Adrenal gland (tissue), 12 donors: Measurements from ENCODE around the gene LAPTM4A. TPM values are rescaled to one million over a fixed set of nuclear protein-coding genes. Genes with fewer than 3 reads are reported as not detected.

ENCODE experiments used
- DNase-seq, 7 donors: peaks; one replicate each; pipeline ENCODE4 v3.0.0-alpha.2; 2019 to 2020
- H3K27ac ChIP-seq, 5 donors: fragments of 200-600 bp; sonication (generic) in 4 of 5; 1 replicate in 3 of 5; 2 replicates in 2 of 5; pipeline versions ENCODE4 v1.5.1 to v1.8.0; 2016 to 2020; ENCODE audit warnings: mild to moderate bottlenecking in 1 of 5
- H3K27me3 ChIP-seq: fragments of 200-600 bp; 2 replicates; pipeline ENCODE4 v1.8.0; 2021
- H3K36me3 ChIP-seq, 2 donors: fragments of 200-600 bp; replicated peaks in 1 of 2; 1 replicate in 1 of 2; 2 replicates in 1 of 2; pipeline versions ENCODE4 v1.5.1 to v1.8.0; 2018 to 2022
- H3K4me1 ChIP-seq, 2 donors: fragments of 200-600 bp; replicated peaks in 1 of 2; 1 replicate in 1 of 2; 2 replicates in 1 of 2; pipeline versions ENCODE4 v1.5.1 to v1.8.0; 2018 to 2021
- H3K4me3 ChIP-seq, 4 donors: fragments of 200-600 bp; sonication (generic) in 3 of 4; one replicate each; pipeline ENCODE4 v1.5.1; 2016 to 2018
- H3K9me3 ChIP-seq, 3 donors: fragments of 200-600 bp; sonication (generic) in 1 of 3; replicated peaks in 1 of 3; 1 replicate in 2 of 3; 2 replicates in 1 of 3; pipeline versions ENCODE4 v1.5.1 to v1.8.0; 2016 to 2021
- CTCF ChIP-seq, 6 experiments: fragments of 450-650 bp in 4 of 6; fragments of 200-600 bp in 2 of 6; sonication (generic) in 1 of 6; IDR thresholded peaks; 1 replicate in 5 of 6; 2 replicates in 1 of 6; pipeline versions ENCODE4 v1.5.1 to v1.8.0; 2016 to 2021; ENCODE audit warnings: antibody characterized with exemption in 6 of 6, mild to moderate bottlenecking in 2 of 6, moderate library complexity in 1 of 6
- POLR2A ChIP-seq, 2 donors: fragments of 450-650 bp; IDR thresholded peaks; one replicate each; pipeline ENCODE4 v1.6.1; 2017; ENCODE audit warnings: antibody characterized with exemption in 2 of 2, mild to moderate bottlenecking in 2 of 2, moderate library complexity in 1 of 2
- WGBS, 4 donors: extraction: QIAGEN DNeasy Blood & Tissue Kit in 2 of 4; methylation state at CpG; one replicate each; pipeline versions ENCODE4 v1.1.5 to v1.1.7; 2013 to 2017; 5-methylcytosine and 5-hydroxymethylcytosine counted together
- intact Hi-C, 2 donors: fragments of 100-400 bp; cut with DNase I; formaldehyde crosslinking; loops; one replicate each; pipeline versions ENCODE4 v1.14.1 to v1.15.0; 2022 to 2023
- polyA plus RNA-seq, 3 donors: library from polyadenylated mRNA; stranded (reverse); fragments of 200-250 nt in 2 of 3; fragments of 350-450 nt in 1 of 3; fragmentation: Illumina TruSeq in 1 of 3; extraction: RNeasy Lipid Tissue Mini Kit (QIAGEN cat#74804) in 1 of 3; gene quantifications; one replicate each; pipeline ENCODE4 v1.2.3, GENCODE V29; 2013 to 2014
- total RNA-seq, 9 donors: library from RNA; depleted of rRNA in 4 of 9; stranded (reverse); fragments of >200 nt in 4 of 9; fragments of 120-200 nt in 1 of 9; fragmentation: NEBNext Ultra II Directional in 1 of 9; extraction: Animal tissue kit (Norgen Biotek cat#: 25700) in 1 of 9; gene quantifications; one replicate each; pipeline versions ENCODE4 v1.1.0 to v1.2.4, GENCODE V29; 2013 to 2023
- donor health status: healthy with polysubstance abuse.
- donor health status: Bipolar disorder and iron deficiency.
- donor health status: DM: yes; HTN: yes; CAD: no.
- donor health status: DM: no; HTN: no; CAD: no.
- donor health status: DM: no; HTN: no; CAD: no.
- donor health status: DM: yes; HTN: yes; CAD: no.

LAPTM4A gene
- total and polyA plus RNA-seq, 12 donors, result 58.8 to 684 (median 229) TPM

DNA sequence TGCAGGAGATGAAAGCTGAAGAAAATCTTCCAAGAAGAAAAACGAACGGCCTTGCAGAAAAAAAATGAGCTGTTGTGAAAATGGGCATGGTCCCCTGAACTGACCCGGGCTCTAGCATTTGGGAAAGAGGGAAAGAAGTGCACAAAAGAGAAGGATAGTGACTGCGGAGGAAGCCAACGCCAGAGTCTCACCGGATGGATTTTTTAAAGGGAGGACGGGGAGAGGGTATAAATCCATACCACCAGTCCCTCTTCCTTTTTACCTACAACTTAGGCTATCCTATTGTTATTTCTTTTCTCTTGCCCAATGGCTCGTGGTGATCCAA lies 62.1 kb downstream of the LAPTM4A start:
- TF ChIP-seq CTCF (IDR thresholded peaks at IDR 0.05) (no peak), POLR2A (IDR thresholded peaks at IDR 0.05) (no peak)
- Histone ChIP-seq H3K4me1 (peaks cover 6 to 17% of the 10 kb centered on the region in 2 donors), H3K4me3 (peak overlapping the region in 3 of 4 donors; percentile 62 to 84 (median 75)), H3K36me3 (no peaks in the 10 kb centered on the region), H3K9me3 (no peaks in the 10 kb centered on the region), H3K27ac (peak overlapping the region in 3 of 5 donors; percentile 20 to 61 (median 29)), H3K27me3 (no peaks in the 10 kb centered on the region)
- DNase-seq, result no peak
- 3 to 7% (median 4%) methylated on average over 8 of the region's 8 CpGs for WGBS, 4 donors
- intact Hi-C loops, result no loop called here

GRCh38 chr2:19988600-19988999 lies 62.8 kb downstream of the LAPTM4A start:
- Histone ChIP-seq H3K4me3 (peak overlapping the region in 1 of 4 donors; percentile 75), H3K27me3 (no peaks in the 10 kb centered on the region), H3K27ac (no peak overlapping the region), H3K9me3 (no peaks in the 10 kb centered on the region), H3K36me3 (no peaks in the 10 kb centered on the region), H3K4me1 (peaks cover 6 to 17% of the 10 kb centered on the region in 2 donors)
- 49 to 69% (median 57%) methylated on average over 2 of the region's 2 CpGs for WGBS, 4 donors
- intact Hi-C loops, result no loop called here
- no peak for DNase-seq
- TF ChIP-seq POLR2A (IDR thresholded peaks at IDR 0.05) (no peak), CTCF (IDR thresholded peaks at IDR 0.05) (no peak)

DNA sequence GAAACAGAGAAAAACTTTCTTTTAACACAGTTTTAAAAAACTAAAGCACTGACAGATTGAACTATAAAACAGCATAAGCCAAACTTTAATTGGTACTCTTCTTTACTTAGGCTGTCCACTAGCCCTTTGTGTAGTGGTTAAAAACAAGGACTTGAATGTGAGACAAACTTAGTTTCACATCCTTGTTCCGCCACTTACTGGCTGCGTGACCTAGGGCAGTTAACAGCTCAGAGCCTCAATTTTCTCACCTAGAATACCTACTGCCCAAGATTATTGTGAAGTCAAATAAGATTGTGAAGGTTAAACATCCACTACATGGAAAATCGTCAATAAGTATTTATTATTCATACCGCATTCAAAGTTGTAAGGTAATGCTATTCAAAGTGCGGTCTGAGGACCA lies 63.5 kb downstream of the LAPTM4A start:
- Histone ChIP-seq H3K4me3 (no peak overlapping the region), H3K4me1 (peaks cover 6 to 17% of the 10 kb centered on the region in 2 donors), H3K9me3 (no peaks in the 10 kb centered on the region), H3K27ac (no peak overlapping the region), H3K36me3 (no peaks in the 10 kb centered on the region), H3K27me3 (no peaks in the 10 kb centered on the region)
- TF ChIP-seq CTCF (IDR thresholded peaks at IDR 0.05) (no peak), POLR2A (IDR thresholded peaks at IDR 0.05) (no peak)
- DNase-seq, result no peak
- WGBS, 4 donors, result 90 to 95% (median 94%) methylated on average over 5 of the region's 5 CpGs
- intact Hi-C loops, result no loop called here

Other genes starting within 250 kb of the LAPTM4A start
- gene TTC32, start 149.6 kb downstream of the LAPTM4A start, total RNA-seq, result 10 to 100 TPM in 4 of 9 donors, 1 to 10 TPM in 5; 2.1 to 21.7 (median 8.7) TPM
- gene TTC32, start 149.6 kb downstream of the LAPTM4A start, polyA plus RNA-seq, result 10 to 100 TPM; 10.0 to 43.9 (median 34.3) TPM
- gene WDR35, start 61.5 kb downstream of the LAPTM4A start, total RNA-seq, result 10 to 100 TPM in 5 of 9 donors, 1 to 10 TPM in 4; 5.0 to 14.4 (median 10.0) TPM
- 10 to 100 TPM in 1 of 3 donors, 1 to 10 TPM in 2; 3.7 to 12.1 (median 5.4) TPM for gene WDR35, start 61.5 kb downstream of the LAPTM4A start, polyA plus RNA-seq
- 1 to 10 TPM in 2 of 9 donors, under 1 TPM in 6, not detected in 1; 0.14 to 2.4 (median 0.78) TPM for gene MATN3, start 39.0 kb downstream of the LAPTM4A start, total RNA-seq
- gene MATN3, start 39.0 kb downstream of the LAPTM4A start, polyA plus RNA-seq, result under 1 TPM; 0.16 to 0.79 (median 0.77) TPM
- gene SDC1, start 173.5 kb upstream of the LAPTM4A start, total RNA-seq, result 10 to 100 TPM in 6 of 9 donors, 1 to 10 TPM in 3; 3.1 to 74.2 (median 21.9) TPM
- 10 to 100 TPM in 1 of 3 donors, 1 to 10 TPM in 2; 6.7 to 19.2 (median 6.7) TPM for gene SDC1, start 173.5 kb upstream of the LAPTM4A start, polyA plus RNA-seq